HL-60 (cell line): Measurements from ENCODE around the gene SNX10.

Source experiments
- DNase-seq, 2 experiments: peaks; one replicate each; pipeline ENCODE4 v3.0.0-alpha.2; 2010 to 2020; ENCODE audit warnings: low read depth in 1 of 2, low spot score in 1 of 2
- H3K27ac ChIP-seq: fragments of 250-450 bp; sonication (Bioruptor Pico); replicated peaks from 2 replicates; pipeline ENCODE4 v1.5.1; 2020; ENCODE audit warnings: mild to moderate bottlenecking, moderate library complexity
- H3K27me3 ChIP-seq: fragments of 250-450 bp; sonication (Bioruptor Pico); 2 replicates; pipeline ENCODE4 v1.5.1; 2021; ENCODE audit warnings: mild to moderate bottlenecking, moderate library complexity; ENCODE audit not compliant: insufficient read depth, poor library complexity, severe bottlenecking
- H3K4me3 ChIP-seq: replicated peaks from 2 replicates; pipeline ENCODE4 v1.5.1; 2011; ENCODE audit warnings: mild to moderate bottlenecking, control low read depth, low read length; ENCODE audit not compliant: insufficient read depth
- CTCF ChIP-seq: IDR thresholded peaks from one replicate; pipeline ENCODE4 v1.5.1; 2011; ENCODE audit warnings: low read length, control low read depth, inconsistent platforms; ENCODE audit not compliant: insufficient read depth
- GABPA ChIP-seq: IDR thresholded peaks from 2 replicates; pipeline ENCODE4 v1.6.1; 2012; ENCODE audit warnings: low read depth
- POLR2AphosphoS5 ChIP-seq: IDR thresholded peaks from 2 replicates; pipeline ENCODE4 v1.6.1; 2012; ENCODE audit warnings: low read depth
- REST ChIP-seq: IDR thresholded peaks from 2 replicates; pipeline ENCODE4 v1.6.1; 2012; ENCODE audit warnings: low read depth; ENCODE audit not compliant: insufficient replicate concordance
- SPI1 ChIP-seq: IDR thresholded peaks from 2 replicates; pipeline ENCODE4 v1.6.1; 2012; ENCODE audit warnings: low read depth, mild to moderate bottlenecking, borderline replicate concordance

The SNX10 gene

GRCh38 chr7:26320878-26321277 is 29.2 kb downstream of the SNX10 start:
- no peak overlapping the region for H3K4me3 ChIP-seq
- DNase-seq, result no peak
- TF ChIP-seq SPI1, result no peak
- TF ChIP-seq CTCF, result no peak
- TF ChIP-seq GABPA, result no peak
- TF ChIP-seq POLR2AphosphoS5, result no peak
- no peak for TF ChIP-seq REST
- H3K27ac ChIP-seq, result no peak overlapping the region
- H3K27me3 ChIP-seq, result no peaks in the 10 kb centered on the region

GRCh38 chr7:26321435-26321834 is 29.8 kb downstream of the SNX10 start:
- Histone ChIP-seq H3K27ac (no peak overlapping the region), H3K27me3 (no peaks in the 10 kb centered on the region), H3K4me3 (no peak overlapping the region)
- DNase-seq, result no peak
- TF ChIP-seq POLR2AphosphoS5, result no peak
- TF ChIP-seq SPI1, result no peak
- TF ChIP-seq CTCF, result no peak
- TF ChIP-seq GABPA, result no peak
- TF ChIP-seq REST, result no peak

GRCh38 chr7:26326211-26326610 is 34.5 kb downstream of the SNX10 start:
- no peaks in the 10 kb centered on the region for H3K27me3 ChIP-seq
- no peak for DNase-seq
- H3K4me3 ChIP-seq, result no peak overlapping the region
- no peak overlapping the region for H3K27ac ChIP-seq
- no peak for TF ChIP-seq POLR2AphosphoS5
- TF ChIP-seq GABPA, result no peak
- no peak for TF ChIP-seq CTCF
- no peak for TF ChIP-seq REST
- no peak for TF ChIP-seq SPI1
